ENCODE data around the gene THAP11.

DNA sequence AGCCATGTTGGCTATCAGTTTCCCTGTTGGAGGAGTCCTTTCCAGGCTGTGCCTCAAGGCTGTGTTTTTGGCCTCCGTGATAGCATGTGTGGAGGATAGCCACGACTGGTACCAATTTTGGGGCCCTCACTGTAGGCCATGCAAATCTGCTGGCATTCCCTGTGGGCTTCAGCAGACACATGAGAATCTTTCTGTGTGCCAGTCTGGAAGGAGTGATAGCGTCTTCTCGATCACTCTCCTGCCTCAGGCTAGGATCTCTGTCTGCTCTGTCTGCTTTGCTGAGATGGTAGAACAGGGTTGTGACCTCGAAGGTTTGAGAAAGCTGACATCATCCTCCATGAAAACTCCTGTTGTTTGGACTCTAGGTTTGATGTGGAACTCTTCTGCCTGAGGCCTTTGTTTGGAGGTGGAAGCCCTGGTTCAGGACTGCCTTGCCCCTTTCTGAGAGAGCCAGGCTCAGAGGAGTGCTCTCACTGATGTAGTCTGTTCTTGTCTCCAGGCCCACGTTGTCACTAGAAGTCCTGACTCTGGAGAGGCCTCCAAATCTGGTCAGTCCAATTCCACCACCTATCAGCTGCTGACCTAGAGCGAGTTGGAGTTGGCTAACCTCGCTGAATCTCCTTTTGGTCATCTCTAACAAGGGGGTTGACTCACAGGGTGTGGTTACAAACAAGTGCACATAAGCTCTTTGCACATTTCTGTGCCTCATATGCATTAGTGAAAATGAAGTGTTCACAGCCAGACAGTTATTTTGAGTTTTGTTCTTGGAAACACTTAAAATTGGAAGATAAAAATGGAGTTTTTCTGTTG is 18.7 kb downstream of the THAP11 start:
- TF ChIP-seq, protein P1, sequence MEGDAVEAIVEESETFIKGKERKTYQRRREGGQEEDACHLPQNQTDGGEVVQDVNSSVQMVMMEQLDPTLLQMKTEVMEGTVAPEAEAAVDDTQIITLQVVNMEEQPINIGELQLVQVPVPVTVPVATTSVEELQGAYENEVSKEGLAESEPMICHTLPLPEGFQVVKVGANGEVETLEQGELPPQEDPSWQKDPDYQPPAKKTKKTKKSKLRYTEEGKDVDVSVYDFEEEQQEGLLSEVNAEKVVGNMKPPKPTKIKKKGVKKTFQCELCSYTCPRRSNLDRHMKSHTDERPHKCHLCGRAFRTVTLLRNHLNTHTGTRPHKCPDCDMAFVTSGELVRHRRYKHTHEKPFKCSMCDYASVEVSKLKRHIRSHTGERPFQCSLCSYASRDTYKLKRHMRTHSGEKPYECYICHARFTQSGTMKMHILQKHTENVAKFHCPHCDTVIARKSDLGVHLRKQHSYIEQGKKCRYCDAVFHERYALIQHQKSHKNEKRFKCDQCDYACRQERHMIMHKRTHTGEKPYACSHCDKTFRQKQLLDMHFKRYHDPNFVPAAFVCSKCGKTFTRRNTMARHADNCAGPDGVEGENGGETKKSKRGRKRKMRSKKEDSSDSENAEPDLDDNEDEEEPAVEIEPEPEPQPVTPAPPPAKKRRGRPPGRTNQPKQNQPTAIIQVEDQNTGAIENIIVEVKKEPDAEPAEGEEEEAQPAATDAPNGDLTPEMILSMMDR (conservative IDR thresholded peaks at IDR 0.05; ENCODE audit: low read length): no peak
- TF ChIP-seq EZH2phosphoT487 (IDR thresholded peaks at IDR 0.05; ENCODE audit: borderline replicate concordance): no peak

Measured in Loucy (cell line).